Measurements from ENCODE around the gene SLC36A1. TPM values are rescaled to one million over a fixed set of nuclear protein-coding genes. Genes with fewer than 3 reads are reported as not detected.

SLC36A1 gene
- total RNA-seq, 1 donor from 2014 or later: 19.9 TPM

DNA sequence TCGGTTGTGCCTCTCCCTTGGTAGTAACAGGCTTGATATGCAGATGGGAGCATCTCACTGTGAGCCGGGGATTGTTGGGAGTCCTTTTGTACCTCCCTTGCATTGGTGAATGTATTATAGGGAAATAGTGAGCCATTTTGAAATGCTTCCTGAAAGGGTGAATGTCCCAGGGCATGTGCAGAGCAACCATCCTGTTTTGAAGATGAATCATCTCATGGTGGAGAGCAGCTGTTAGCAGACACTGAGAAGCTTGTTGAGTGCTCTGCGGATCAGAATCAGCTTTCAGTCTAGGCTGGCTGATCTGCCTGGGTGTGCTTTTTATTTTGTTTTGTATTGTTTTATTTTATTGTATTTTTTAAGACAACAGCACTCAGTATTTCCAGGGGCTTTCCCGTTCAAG is 29.7 kb downstream of the SLC36A1 start:
- Histone ChIP-seq H3K27me3 (no peaks in the 10 kb centered on the region), H3K4me3 (no peak overlapping the region), H3K4me1 (no peaks in the 10 kb centered on the region), H3K9me3 (no peaks in the 10 kb centered on the region), H3K27ac (no peak overlapping the region), H3K36me3 (peaks cover 25 to 52% of the 10 kb centered on the region in 2 donors)
- TF ChIP-seq, protein P1, sequence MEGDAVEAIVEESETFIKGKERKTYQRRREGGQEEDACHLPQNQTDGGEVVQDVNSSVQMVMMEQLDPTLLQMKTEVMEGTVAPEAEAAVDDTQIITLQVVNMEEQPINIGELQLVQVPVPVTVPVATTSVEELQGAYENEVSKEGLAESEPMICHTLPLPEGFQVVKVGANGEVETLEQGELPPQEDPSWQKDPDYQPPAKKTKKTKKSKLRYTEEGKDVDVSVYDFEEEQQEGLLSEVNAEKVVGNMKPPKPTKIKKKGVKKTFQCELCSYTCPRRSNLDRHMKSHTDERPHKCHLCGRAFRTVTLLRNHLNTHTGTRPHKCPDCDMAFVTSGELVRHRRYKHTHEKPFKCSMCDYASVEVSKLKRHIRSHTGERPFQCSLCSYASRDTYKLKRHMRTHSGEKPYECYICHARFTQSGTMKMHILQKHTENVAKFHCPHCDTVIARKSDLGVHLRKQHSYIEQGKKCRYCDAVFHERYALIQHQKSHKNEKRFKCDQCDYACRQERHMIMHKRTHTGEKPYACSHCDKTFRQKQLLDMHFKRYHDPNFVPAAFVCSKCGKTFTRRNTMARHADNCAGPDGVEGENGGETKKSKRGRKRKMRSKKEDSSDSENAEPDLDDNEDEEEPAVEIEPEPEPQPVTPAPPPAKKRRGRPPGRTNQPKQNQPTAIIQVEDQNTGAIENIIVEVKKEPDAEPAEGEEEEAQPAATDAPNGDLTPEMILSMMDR (IDR thresholded peaks at IDR 0.05): no peak
- intact Hi-C loops (cut with DNase I): no loop called here
- no peak for DNase-seq (ENCODE audit: low spot score in 2 of 2)

DNA sequence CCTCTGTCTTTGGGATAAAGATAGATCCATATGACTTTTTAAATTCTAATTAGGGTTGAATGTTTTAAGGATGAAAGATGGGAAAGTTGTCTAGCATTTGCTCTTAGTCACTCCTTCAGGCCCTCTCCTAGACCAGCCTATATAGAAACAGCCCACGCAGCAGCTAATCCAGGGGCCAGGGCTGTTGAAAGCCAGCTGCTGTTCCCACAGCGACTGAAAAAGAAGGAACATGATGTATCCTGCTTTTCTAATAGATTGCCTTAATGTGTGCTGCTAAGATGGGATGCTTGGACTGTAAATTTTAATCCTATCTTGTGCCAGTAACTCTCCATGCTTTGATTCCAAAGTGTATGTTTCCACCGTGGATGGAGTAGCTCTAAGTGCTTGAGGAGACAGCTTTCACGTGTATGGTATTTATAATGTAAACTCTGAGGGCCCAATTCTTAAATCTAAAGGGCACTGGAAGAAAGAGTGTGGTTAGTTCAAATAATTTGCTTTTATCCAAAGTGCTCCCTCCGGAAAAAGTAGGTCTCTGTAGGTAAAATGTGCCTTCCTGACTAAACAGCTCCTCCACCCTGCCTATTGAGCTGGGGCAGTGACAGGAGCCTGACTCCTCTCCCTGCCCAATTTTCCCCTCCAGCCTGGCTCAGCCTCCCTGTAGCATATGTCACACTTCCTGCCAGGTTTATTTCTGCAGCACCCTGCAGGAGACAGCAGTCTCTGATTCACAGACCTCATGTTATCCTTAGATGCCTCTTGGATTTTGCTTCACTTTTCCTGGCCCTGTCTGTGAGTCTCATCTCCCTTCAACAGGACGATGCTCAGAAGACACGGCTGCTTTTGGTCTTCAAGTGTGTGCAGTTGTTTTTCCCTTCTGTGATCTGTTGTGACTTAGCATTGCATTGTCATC is 33.2 kb downstream of the SLC36A1 start:
- no peaks in the 10 kb centered on the region for H3K27me3 ChIP-seq
- no peak overlapping the region for H3K4me3 ChIP-seq
- no peak for DNase-seq (ENCODE audit: low spot score in 2 of 2)
- H3K36me3 ChIP-seq: peaks cover 12 to 64% of the 10 kb centered on the region in 2 donors
- H3K9me3 ChIP-seq: no peaks in the 10 kb centered on the region
- intact Hi-C loops (cut with DNase I): no loop called here
- no peaks in the 10 kb centered on the region for H3K4me1 ChIP-seq
- TF ChIP-seq, protein P1 (IDR thresholded peaks at IDR 0.05): no peak
- no peak overlapping the region for H3K27ac ChIP-seq

DNA sequence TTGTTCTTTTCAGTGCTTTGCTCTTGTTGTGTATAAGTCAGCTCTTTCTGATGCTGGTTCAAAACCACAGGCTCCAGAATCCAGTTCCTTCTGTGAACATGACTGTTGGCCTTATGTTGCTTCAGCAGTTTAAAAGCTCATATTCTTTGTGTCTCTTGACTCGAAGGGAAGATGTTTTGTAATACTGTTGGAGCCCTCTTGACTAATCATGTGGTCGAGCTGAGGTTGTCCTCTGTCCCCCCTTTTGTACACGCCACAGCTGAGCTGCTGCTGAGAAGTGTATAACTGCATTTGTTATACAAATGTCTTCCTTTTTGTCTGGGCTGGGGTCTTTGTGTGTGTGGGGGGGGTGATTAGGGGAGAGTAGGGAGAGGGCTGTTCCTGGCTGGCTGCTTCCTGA is 35.8 kb downstream of the SLC36A1 start:
- Histone ChIP-seq H3K4me1 (no peaks in the 10 kb centered on the region), H3K9me3 (no peaks in the 10 kb centered on the region), H3K27me3 (no peaks in the 10 kb centered on the region), H3K27ac (no peak overlapping the region), H3K4me3 (no peak overlapping the region), H3K36me3 (peaks cover 23 to 61% of the 10 kb centered on the region in 2 donors)
- no peak for DNase-seq (ENCODE audit: low spot score in 2 of 2)
- intact Hi-C loops (cut with DNase I): no loop called here
- TF ChIP-seq, protein P1 (IDR thresholded peaks at IDR 0.05): no peak

DNA sequence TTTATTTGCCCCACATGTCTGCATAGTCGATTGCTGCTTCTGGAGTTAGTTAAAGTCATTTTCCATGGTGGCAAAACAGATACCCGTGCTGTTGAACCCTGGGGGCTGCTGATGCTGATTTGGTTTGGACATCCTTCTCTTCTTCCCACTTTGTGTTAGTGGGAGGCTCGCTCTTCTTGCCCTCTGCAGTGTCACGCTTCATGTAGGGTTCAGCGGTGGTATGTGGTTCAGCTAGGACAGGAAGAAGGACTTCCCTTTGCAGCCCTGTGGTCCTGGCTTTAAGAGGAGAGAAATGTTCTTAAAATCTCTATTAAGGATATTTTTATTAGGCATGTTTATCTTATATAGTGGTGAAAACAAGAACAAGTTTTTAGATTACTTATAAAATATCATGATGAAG is 36.2 kb downstream of the SLC36A1 start:
- H3K27ac ChIP-seq: no peak overlapping the region
- H3K9me3 ChIP-seq: no peaks in the 10 kb centered on the region
- no peaks in the 10 kb centered on the region for H3K27me3 ChIP-seq
- TF ChIP-seq, protein P1 (IDR thresholded peaks at IDR 0.05): no peak
- intact Hi-C loops (cut with DNase I): no loop called here
- H3K36me3 ChIP-seq: peaks cover 21 to 59% of the 10 kb centered on the region in 2 donors
- DNase-seq (ENCODE audit: low spot score in 2 of 2): no peak
- no peaks in the 10 kb centered on the region for H3K4me1 ChIP-seq
- no peak overlapping the region for H3K4me3 ChIP-seq

DNA sequence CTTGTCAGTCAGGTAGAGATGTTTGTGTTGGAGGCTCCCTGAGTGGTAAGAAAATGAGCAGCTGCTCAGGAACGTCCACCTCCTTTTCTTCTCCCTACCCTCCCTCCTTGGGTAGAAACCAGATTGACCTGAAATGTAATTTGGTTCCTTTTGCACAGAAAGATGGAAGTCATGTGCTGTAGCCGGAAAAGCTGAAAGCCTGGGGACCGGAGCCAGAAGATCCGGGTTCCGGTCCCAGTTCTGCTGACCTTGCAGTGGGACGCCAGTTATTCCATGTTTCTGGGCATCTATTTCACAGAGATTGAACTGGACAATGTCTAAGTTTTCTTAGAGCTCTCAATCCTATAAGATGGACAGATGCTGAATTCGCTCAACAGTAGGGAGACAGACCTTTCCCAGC is 40.1 kb downstream of the SLC36A1 start:
- Histone ChIP-seq H3K4me3 (no peak overlapping the region), H3K9me3 (no peaks in the 10 kb centered on the region), H3K27ac (no peak overlapping the region), H3K36me3 (peaks cover 27 to 51% of the 10 kb centered on the region in 2 donors), H3K27me3 (no peaks in the 10 kb centered on the region), H3K4me1 (no peaks in the 10 kb centered on the region)
- TF ChIP-seq, protein P1 (IDR thresholded peaks at IDR 0.05): no peak
- DNase-seq (ENCODE audit: low spot score in 2 of 2): no peak
- intact Hi-C loops (cut with DNase I): no loop called here
